Activated CD4-positive, alpha-beta T cell treated with anti-CD3 and anti-CD28 coated beads, Interleukin-2, Interleukin-6, amounts not matched to agents 100 ng/mL and 50 ng/mL, durations not matched to agents 16 hours and 8 hours (primary cell): ENCODE measurements around the gene BRS3.

Source experiments
- DNase-seq: peaks from one replicate; pipeline ENCODE4 v3.0.0-alpha.2; 2020

Gene BRS3

DNA sequence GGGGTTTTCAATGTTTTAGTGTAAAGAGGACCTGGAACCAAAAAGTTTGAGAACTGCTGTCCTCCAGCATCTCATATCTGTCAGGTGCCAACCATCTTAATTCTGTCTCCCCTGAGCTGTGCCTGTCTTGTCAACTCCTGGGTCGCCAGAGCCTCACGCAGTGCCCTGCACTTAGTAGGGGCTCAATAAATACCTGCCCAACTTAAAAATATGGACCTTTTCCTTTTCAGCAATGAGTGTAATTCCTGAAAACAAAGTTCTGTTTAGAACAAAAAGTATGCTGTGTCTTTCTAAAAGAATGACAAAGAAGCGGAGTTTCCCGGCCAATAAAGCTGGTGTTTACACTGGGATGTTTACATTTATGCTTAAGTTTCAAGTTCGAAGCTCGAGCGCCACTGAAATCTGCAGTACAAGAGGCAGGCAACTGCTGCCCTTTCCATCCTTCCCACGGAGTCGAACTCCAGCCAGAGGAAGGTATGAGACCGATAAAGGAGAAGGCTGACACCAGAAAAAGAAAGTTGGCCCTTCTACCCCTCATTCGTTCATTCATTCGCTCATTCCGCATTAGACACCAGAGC, 8.5 kb downstream of the BRS3 start:
- DNase-seq = no peak

- peak; percentile 89 for DNase-seq
These were observed 9.2 kb downstream of the BRS3 start for GRCh38 chrX:136496764-136497555.

DNA sequence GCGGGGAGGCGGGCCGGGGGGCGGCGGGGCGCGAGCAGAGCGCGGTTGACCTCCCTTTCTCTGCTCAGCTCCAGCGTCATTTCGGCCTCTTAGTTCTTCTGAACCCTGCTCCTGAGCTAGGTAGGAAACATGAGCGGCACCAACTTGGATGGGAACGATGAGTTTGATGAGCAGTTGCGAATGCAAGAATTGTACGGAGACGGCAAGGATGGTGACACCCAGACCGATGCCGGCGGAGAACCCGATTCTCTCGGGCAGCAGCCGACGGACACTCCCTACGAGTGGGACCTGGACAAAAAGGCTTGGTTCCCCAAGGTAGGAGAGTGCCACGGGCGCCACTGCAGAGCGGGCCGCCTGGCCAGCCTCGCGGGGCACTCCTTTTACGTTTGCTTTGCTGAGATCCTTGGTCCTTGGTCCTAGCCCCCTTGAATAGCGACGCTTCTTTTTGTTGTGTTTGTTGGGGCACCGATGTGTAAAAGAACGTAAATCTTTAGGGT, 9.9 kb downstream of the BRS3 start, which contains the start of gene HTATSF1:
Gene HTATSF1 (plus strand): TSS at position 37 of the 497 bp plus-strand sequence. CDS start 93 bp downstream, at position 130.
- DNase-seq = no peak

DNA sequence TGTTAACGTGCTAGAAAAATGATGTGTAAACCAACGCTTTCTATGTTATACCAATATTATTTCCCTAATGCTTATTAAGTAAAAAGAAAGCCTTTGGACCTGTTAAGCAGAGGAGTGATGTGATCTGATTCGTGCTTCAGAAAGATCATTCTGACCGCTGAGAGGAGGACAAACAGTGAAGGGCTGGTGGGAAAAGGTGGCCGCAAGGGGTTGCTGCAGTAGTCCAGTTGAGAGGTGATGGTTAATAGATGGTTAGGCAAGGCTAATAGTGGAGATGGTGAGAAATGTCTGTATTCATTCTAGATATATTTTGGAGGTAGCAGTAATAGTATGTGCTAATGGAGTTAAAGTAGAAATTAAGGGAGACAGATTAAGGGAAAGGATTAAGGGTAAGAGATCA, 31.3 kb downstream of the BRS3 start:
- no peak for DNase-seq

- DNase-seq = no peak
These were observed 36.0 kb downstream of the BRS3 start for GRCh38 chrX:136523770-136524169.

DNA sequence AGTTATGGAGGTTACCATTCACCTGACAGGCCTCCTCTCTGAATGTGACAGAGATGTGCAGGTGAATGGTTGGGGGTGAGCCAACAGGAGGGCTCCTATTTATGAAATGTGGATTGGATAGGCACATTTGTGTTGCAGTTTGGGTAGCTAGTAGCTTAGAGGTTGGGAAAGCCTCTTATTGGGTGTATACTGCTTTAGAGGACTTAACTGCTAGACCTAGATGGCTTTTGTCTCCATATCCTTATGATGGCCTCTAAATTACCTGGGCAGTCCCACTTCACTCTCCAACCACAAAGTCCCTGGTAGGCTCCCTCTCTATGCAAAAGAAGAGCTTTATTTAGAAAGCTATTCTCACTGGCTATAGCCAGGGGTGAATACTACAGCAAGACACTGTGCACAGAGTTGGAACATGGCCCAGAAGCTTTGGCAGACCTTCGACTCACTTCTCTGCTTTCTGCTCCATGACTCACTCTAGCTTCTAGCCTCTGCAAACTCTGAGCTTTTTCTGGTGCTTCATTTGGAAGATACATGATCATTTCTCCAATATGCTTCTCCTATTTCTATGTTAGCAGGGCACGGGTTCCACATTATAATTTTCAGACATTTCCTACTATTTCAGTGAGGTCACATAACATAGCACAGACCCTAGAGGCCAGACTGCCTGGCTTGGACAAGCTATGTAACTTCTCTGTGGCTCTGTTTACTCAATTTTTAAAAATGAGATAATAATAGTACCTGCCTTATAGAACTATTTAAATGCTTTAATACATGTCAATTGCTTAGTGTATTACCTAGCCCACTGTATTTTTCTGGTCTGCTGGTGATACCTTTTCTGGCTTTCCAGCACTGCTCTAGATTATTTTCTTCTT, 38.2 kb downstream of the BRS3 start:
- no peak for DNase-seq

DNA sequence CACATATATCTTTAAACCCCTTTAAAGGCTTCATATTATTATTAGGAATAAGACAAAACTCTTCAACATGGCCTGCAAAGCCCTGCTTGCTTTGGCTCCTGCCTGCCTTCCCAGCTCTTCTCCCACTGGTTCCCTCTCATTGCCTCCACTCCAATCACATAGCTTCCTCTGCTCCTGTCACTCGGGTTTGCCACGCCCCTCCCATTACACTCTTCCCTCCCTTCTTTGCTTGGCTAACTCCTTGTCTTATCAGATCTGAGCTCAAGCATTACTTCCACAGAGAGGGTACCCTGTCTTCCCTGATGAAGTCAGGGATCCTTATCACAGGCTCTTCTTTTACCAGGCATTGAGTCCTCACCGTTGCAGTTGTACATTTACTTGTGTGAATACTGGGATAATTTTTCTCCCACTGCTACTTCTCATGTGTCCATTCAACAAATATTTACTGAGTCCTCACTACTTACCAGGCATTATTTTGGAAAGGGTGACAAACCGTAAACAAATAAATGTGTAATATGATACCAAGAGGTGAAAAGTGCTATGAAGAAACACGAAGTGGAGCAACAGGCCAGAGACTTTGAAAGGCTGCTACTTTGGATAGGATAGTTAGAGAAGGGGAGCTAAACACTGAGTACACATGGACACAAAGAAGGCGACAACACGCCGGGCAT, 41.0 kb downstream of the BRS3 start:
- DNase-seq = no peak

DNA sequence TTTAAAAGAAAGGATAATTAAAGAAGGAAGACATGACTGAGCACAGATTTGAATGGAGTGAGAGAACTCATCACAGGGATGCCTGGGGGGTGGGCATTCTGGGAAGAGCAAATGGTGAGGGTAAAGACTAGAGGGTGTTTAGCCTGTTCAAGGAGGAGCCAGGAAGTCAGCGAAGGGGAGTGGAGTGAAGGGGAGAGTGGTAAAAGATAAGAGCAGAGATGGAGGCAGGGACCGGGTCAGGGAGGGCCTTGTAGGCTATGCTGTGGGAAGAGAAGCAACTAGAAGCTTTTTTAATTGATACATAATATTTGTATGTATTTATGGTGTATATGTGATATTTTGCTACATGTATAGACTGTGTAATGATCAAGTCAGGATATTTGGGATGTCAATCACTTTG, 42.0 kb downstream of the BRS3 start:
- no peak for DNase-seq

DNA sequence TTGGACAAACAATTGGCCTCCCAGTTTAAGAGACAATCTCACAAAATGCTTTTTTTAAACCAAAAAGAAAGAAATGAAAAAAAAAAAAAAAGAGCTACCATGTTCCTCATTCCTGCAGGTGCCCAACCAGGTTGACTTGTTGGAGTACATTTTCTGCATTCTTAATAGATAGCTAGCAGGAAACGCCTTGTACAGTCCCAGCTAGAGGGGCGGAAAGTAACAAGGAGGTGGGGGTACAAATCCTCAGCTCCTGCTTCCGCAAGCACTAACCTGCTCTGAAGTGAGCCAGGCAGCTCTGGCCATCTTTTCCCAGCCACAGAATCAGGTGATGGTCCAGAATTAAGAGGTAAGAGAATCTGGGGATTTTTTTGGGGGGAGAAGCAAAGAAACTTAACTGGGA, 44.2 kb downstream of the BRS3 start, which contains the start of gene VGLL1:
Gene VGLL1 (plus strand): TSS at position 265 of the 400 bp plus-strand sequence. CDS start 3,806 bp downstream, outside the sequence.
- DNase-seq = no peak

GRCh38 chrX:136534131-136534530, 46.4 kb downstream of the BRS3 start:
- no peak for DNase-seq

- DNase-seq = no peak
These were observed 51.1 kb downstream of the BRS3 start for GRCh38 chrX:136538811-136539210.

- no peak for DNase-seq
These were observed 52.5 kb downstream of the BRS3 start for GRCh38 chrX:136540226-136540625.

DNA sequence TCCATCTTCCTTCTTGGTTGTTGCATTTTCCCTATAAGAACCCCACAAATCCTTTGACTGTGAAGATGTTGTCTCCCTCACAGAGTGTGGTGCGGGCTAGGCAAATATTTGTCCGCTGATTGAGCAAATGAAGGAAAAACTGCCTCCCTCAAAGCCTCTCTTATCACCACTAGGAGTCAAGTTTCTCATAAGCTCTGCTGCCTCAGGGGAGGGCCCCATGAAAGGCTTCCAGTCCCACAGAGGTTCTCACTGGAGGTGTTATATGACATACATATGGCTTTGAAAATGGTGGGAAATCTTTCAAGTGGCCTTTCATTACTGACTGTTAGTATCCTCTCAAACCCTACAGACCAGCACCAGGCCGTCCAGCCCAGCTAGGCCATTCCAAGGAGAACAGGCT, 53.5 kb downstream of the BRS3 start:
- no peak for DNase-seq

GRCh38 chrX:136542281-136542680, 54.5 kb downstream of the BRS3 start:
- DNase-seq = no peak
